ENCODE data around the gene TNP2. TPM values are rescaled to one million over a fixed set of nuclear protein-coding genes. Genes with fewer than 3 reads are reported as not detected.

TNP2 gene
- total RNA-seq, 3 donors from 2014 or later = not detected

GRCh38 chr16:11289202-11289601, 20.1 kb upstream of the TNP2 start:
- Histone ChIP-seq H3K4me3 (no peak overlapping the region), H3K36me3 (ENCODE audit: low read depth) (no peaks in the 10 kb centered on the region), H3K9me3 (no peaks in the 10 kb centered on the region), H3K4me1 (ENCODE audit: low read depth) (no peaks in the 10 kb centered on the region)
- intact Hi-C loops (cut with DNase I, micrococcal nuclease) = no loop called here
- ATAC-seq (no peak), DNase-seq (no peak)
- no peak for TF ChIP-seq CTCF (IDR thresholded peaks at IDR 0.05)

GRCh38 chr16:11285842-11286241, 16.7 kb upstream of the TNP2 start:
- Histone ChIP-seq H3K4me3 (no peak overlapping the region), H3K4me1 (ENCODE audit: low read depth) (no peaks in the 10 kb centered on the region), H3K9me3 (no peaks in the 10 kb centered on the region), H3K36me3 (ENCODE audit: low read depth) (no peaks in the 10 kb centered on the region)
- no peak for TF ChIP-seq CTCF (IDR thresholded peaks at IDR 0.05)
- DNase-seq (no peak), ATAC-seq (no peak)
- intact Hi-C loops (cut with DNase I, micrococcal nuclease) = no loop called here

- Histone ChIP-seq H3K36me3 (ENCODE audit: low read depth) (no peaks in the 10 kb centered on the region), H3K4me1 (ENCODE audit: low read depth) (no peaks in the 10 kb centered on the region), H3K4me3 (no peak overlapping the region), H3K9me3 (no peaks in the 10 kb centered on the region)
- no peak for TF ChIP-seq CTCF (IDR thresholded peaks at IDR 0.05)
- DNase-seq (no peak), ATAC-seq (no peak)
- intact Hi-C loops (cut with DNase I, micrococcal nuclease) = no loop called here
Observed at GRCh38 chr16:11283820-11284248, 14.7 kb upstream of the TNP2 start.

GRCh38 chr16:11280616-11281522, 11.7 kb upstream of the TNP2 start, which contains the start of gene PRM1:
Gene PRM1 (minus strand): TSS chr16:11281330. CDS start chr16:11281238, 92 bp downstream.
- Histone ChIP-seq H3K36me3 (ENCODE audit: low read depth) (no peaks in the 10 kb centered on the region), H3K4me3 (no peak within 1 kb of the TSS), H3K9me3 (no peaks in the 10 kb centered on the region), H3K4me1 (ENCODE audit: low read depth) (no peaks in the 10 kb centered on the region)
- no peak for TF ChIP-seq CTCF (IDR thresholded peaks at IDR 0.05)
- ATAC-seq = no peak
- intact Hi-C loops (cut with DNase I, micrococcal nuclease) = no loop called here
- no peak for DNase-seq

- no peak overlapping the region for H3K4me3 ChIP-seq
- no peaks in the 10 kb centered on the region for H3K9me3 ChIP-seq
- DNase-seq = no peak
- no peak for TF ChIP-seq CTCF (IDR thresholded peaks at IDR 0.05)
- intact Hi-C loops (cut with DNase I, micrococcal nuclease) = no loop called here
- H3K4me1 ChIP-seq (ENCODE audit: low read depth) = no peaks in the 10 kb centered on the region
- ATAC-seq = peak; percentile 46
- no peaks in the 10 kb centered on the region for H3K36me3 ChIP-seq (ENCODE audit: low read depth)
Observed at GRCh38 chr16:11278681-11279628, 9.8 kb upstream of the TNP2 start.
